K562 (cell line): Measurements from ENCODE around the gene PRKCE. TPM values are rescaled to one million over a fixed set of nuclear protein-coding genes. Genes with fewer than 3 reads are reported as not detected.

Experiments used
- ATAC-seq: fragments of 200-7000 bp; cut with Tn5 transposase; 3 replicates; pipeline ENCODE4 v1.9.1; 2020; ENCODE audit warnings: moderate library complexity
- BruUV-seq: library from RNA; stranded (reverse); fragments of 400-500 nt; replicated peaks from 2 replicates; lab custom pipeline; 2021; lab: Mats Ljungman, UMichigan
- CTCF ChIA-PET: fragments of 300-600 bp; formaldehyde crosslinking; extraction: SDS; loops from one replicate; lab custom pipeline; 2021; ENCODE audit warnings: low intra/inter-chr PET ratio; lab: Yijun Ruan, JAX
- POLR2A ChIA-PET: fragments of 300-600, 350-650 bp; sonication (Branson Sonifier 250); formaldehyde crosslinking; extraction: SDS; loops from one replicate; lab custom pipeline; 2021; ENCODE audit warnings: antibody characterized with exemption, inconsistent platforms; lab: Yijun Ruan, JAX
- DNase-seq, 4 experiments: peaks; one replicate each; pipeline versions ENCODE4 v3.0.0 to v3.0.0-alpha.2; 2011 to 2018; ENCODE audit warnings: low spot score in 3 of 4, mixed read lengths in 3 of 4; ENCODE audit errors: extremely low read depth in 1 of 4
- FAIRE-seq: peaks from 2 replicates; lab custom pipeline; 2011; peaks lifted over from hg19 to GRCh38; lab: Jason Lieb, UNC
- H2AFZ ChIP-seq: 2 replicates; pipeline ENCODE4 v1.6.0; 2011; ENCODE audit warnings: low read depth, low read length, control low read depth, inconsistent platforms
- H3K27ac ChIP-seq: fragments of 200-600 bp; 3 replicates; pipeline ENCODE4 v1.8.0; 2011; ENCODE audit warnings: low read depth, mild to moderate bottlenecking, control low read depth, inconsistent platforms, low read length, moderate library complexity, mixed read lengths; ENCODE audit errors: extremely low read depth
- H3K27me3 ChIP-seq, 2 experiments: fragments of 300-600 bp in 1 of 2; 2 replicates in 1 of 2; 3 replicates in 1 of 2; pipeline versions ENCODE4 v1.6.0 to v1.8.0; 2011; ENCODE audit warnings: inconsistent platforms in 2 of 2, low read length in 2 of 2, mild to moderate bottlenecking in 1 of 2, mixed read lengths in 1 of 2, moderate library complexity in 1 of 2; ENCODE audit not compliant: control insufficient read depth in 2 of 2, insufficient read depth in 2 of 2
- H3K36me3 ChIP-seq: fragments of 300-600 bp; 3 replicates; pipeline ENCODE4 v1.8.0; 2011; ENCODE audit warnings: mild to moderate bottlenecking, low read length, inconsistent platforms; ENCODE audit not compliant: control insufficient read depth, insufficient read depth
- H3K4me1 ChIP-seq, 2 experiments: fragments of 200-600 bp in 1 of 2; replicated peaks in 1 of 2; 2 replicates in 1 of 2; 3 replicates in 1 of 2; pipeline versions ENCODE4 v1.5.1 to v1.8.0; 2011; ENCODE audit warnings: inconsistent platforms in 2 of 2, low read length in 2 of 2, mild to moderate bottlenecking in 1 of 2, mixed read lengths in 1 of 2, moderate library complexity in 1 of 2; ENCODE audit not compliant: control insufficient read depth in 2 of 2, insufficient read depth in 2 of 2
- H3K4me2 ChIP-seq: 2 replicates; pipeline ENCODE4 v1.6.1; 2011; ENCODE audit warnings: low read length, control low read depth, inconsistent platforms, mixed read lengths; ENCODE audit not compliant: insufficient read depth
- H3K4me3 ChIP-seq: fragments of 200-600 bp; sonication (generic), shearing (Covaris generic); 2 replicates; pipeline ENCODE4 v1.5.1; 2016; ENCODE audit warnings: control low read depth, inconsistent platforms
- H3K79me2 ChIP-seq: fragments of 200-600 bp; 3 replicates; pipeline ENCODE4 v1.8.0; 2011; ENCODE audit warnings: low read length, inconsistent platforms; ENCODE audit not compliant: control insufficient read depth, insufficient read depth
- H3K9ac ChIP-seq, 2 experiments: 2 replicates each; pipeline versions ENCODE4 v1.6.0 to v1.6.1; 2011; ENCODE audit warnings: low read depth in 2 of 2, low read length in 2 of 2, control low read depth in 1 of 2, inconsistent platforms in 1 of 2, mild to moderate bottlenecking in 1 of 2, mixed read lengths in 1 of 2; ENCODE audit not compliant: insufficient read depth in 1 of 2
- H3K9me1 ChIP-seq: one replicate; pipeline ENCODE4 v1.6.0; 2011; ENCODE audit warnings: inconsistent platforms, mild to moderate bottlenecking, low read length, moderate library complexity; ENCODE audit not compliant: control insufficient read depth, insufficient read depth
- H3K9me3 ChIP-seq: replicated peaks from 2 replicates; pipeline ENCODE4 v1.5.1; 2011; ENCODE audit warnings: low read depth, low read length, inconsistent platforms; ENCODE audit not compliant: control insufficient read depth, insufficient read depth
- H4K20me1 ChIP-seq: replicated peaks from 2 replicates; pipeline ENCODE4 v1.6.1; 2011; ENCODE audit warnings: low read length, inconsistent platforms, mixed read lengths; ENCODE audit not compliant: control insufficient read depth, insufficient read depth
- CHD1 ChIP-seq: fragments of 200-600 bp; sonication (generic); IDR thresholded peaks from one replicate; pipeline ENCODE4 v1.6.1; 2012; ENCODE audit warnings: mild to moderate bottlenecking, moderate library complexity, low read length, inconsistent platforms
- NR2C2 ChIP-seq, 2 experiments: fragments of 200-800 bp in 1 of 2; sonication (Bioruptor generic) in 1 of 2; sonication (generic) in 1 of 2; formaldehyde crosslinking in 1 of 2; IDR thresholded peaks; 2 replicates each; pipeline versions ENCODE4 v1.6.1 to v1.8.0; 2016 to 2022; ENCODE audit warnings: mild to moderate bottlenecking in 1 of 2, missing compliant biosample characterization in 1 of 2, missing genetic modification characterization in 1 of 2, missing genetic modification reagents in 1 of 2
- TCF3 ChIP-seq: sonication (generic); formaldehyde crosslinking; IDR thresholded peaks from 2 replicates; pipeline ENCODE4 v1.4.0; 2020; ENCODE audit warnings: mild to moderate bottlenecking, missing genetic modification reagents
- ZNF277 ChIP-seq: fragments of 250-450 bp; sonication (Bioruptor Pico); IDR thresholded peaks from 2 replicates; pipeline ENCODE4 v1.8.0; 2022; ENCODE audit warnings: inconsistent platforms, mild to moderate bottlenecking, moderate library complexity, borderline replicate concordance
- ZNF583 ChIP-seq: fragments of 250-450 bp; sonication (Bioruptor Pico); IDR thresholded peaks from 2 replicates; pipeline ENCODE4 v1.4.0; 2020
- WGBS: fragments of 100-300 bp; shearing (Covaris generic); methylation state at CpG from one replicate; pipeline ENCODE4 v1.1.6; 2016; ENCODE audit warnings: low coverage, mixed read lengths; ENCODE audit not compliant: insufficient coverage; ENCODE audit errors: missing lambda C conversion rate; 5-methylcytosine and 5-hydroxymethylcytosine counted together
- in situ Hi-C: fragments of 300-500 bp; cut with MboI; formaldehyde crosslinking; loops from 4 replicates; pipeline ENCODE4 v1.15.0; 2018; ENCODE audit warnings: inconsistent platforms, mixed read lengths
- intact Hi-C: fragments of 100-400 bp; cut with micrococcal nuclease; formaldehyde crosslinking; loops from 2 replicates; pipeline ENCODE4 v1.14.2; 2022
- polyA plus RNA-seq, 8 experiments: library from polyadenylated mRNA; depleted of rRNA in 4 of 8; stranded (reverse) in 5 of 8; unstranded in 3 of 8; fragments of >200 nt; fragmentation: Nextera tagmentation in 2 of 8; fragmentation: Illumina TruSeq in 1 of 8; extraction: Ambion mirVana in 2 of 8; extraction: Trizol in 1 of 8; gene quantifications; 2 replicates each; pipeline versions ENCODE4 v1.2.1 to v1.2.3, GENCODE V29; 2011 to 2014; ENCODE audit warnings: inconsistent platforms in 1 of 8, missing spikeins in 1 of 8
- total RNA-seq, 7 experiments: library from RNA; depleted of rRNA in 6 of 7; stranded (reverse); fragments of >200 nt in 6 of 7; fragmentation: Illumina TruSeq in 2 of 7; extraction: Trizol in 2 of 7; gene quantifications; 2 replicates each; pipeline versions ENCODE4 v1.2.1 to v1.2.3, GENCODE V29; 2011 to 2021; ENCODE audit warnings: low replicate concordance in 1 of 7

The PRKCE gene
- total and polyA plus RNA-seq, 9 of the 15 experiments (the other 6 are each of a cell fraction or from before 2014, with no cell fraction given), result 0.06 to 1.0 (median 0.22) TPM; not detected in 1

- WGBS, result 32% methylated on average over 3 of the region's 3 CpGs
- no peaks in the 10 kb centered on the region for H3K9me1 ChIP-seq
- no peak overlapping the region for H2AFZ ChIP-seq
- H3K4me1 ChIP-seq, result peaks cover 16 to 21% of the 10 kb centered on the region in 2 experiments
- no peaks in the 10 kb centered on the region for H3K27me3 ChIP-seq
- ATAC-seq, result no peak
- H3K9me3 ChIP-seq, result no peaks in the 10 kb centered on the region
- in situ Hi-C loops (no loop called here), intact Hi-C loops (no loop called here)
- H3K9ac ChIP-seq, result no peak overlapping the region
- DNase-seq, result no peak
- no peak overlapping the region for H3K27ac ChIP-seq
- FAIRE-seq, result no peak
- H3K79me2 ChIP-seq, result no peaks in the 10 kb centered on the region
- H3K4me2 ChIP-seq, result no peak overlapping the region
- no peaks in the 10 kb centered on the region for H3K36me3 ChIP-seq
- CTCF ChIA-PET, result no interaction called here
- H4K20me1 ChIP-seq, result no peaks in the 10 kb centered on the region
- POLR2A ChIA-PET, result interaction anchor here (0.9 to 1.8 kb wide), 2 partner anchors 10 to 54 kb away, joined by 3 to 5 read pairs; no protein-coding TSS in a partner anchor
- no peak overlapping the region for H3K4me3 ChIP-seq
- TF ChIP-seq ZNF583 (CRISPR knock-in tag) (no peak), CHD1 (no peak), TCF3 (CRISPR knock-in tag) (no peak), ZNF277 (no peak), NR2C2 (CRISPR knock-in tag; IDR thresholded peaks at IDR 0.05) (no peak), NR2C2 (tag; IDR thresholded peaks at IDR 0.05) (no peak)
- no TSS peak for BruUV-seq
Measured at GRCh38 chr2:45788401-45788800, 136.9 kb downstream of the PRKCE start.
